CD14-positive monocyte (primary cell): ENCODE data around the gene SOX9. TPM values are rescaled to one million over a fixed set of nuclear protein-coding genes. Genes with fewer than 3 reads are reported as not detected.

Experiments
- DNase-seq, 3 donors: peaks; one replicate each; pipeline ENCODE4 v3.0.0-alpha.2; 2011 to 2022
- H2AFZ ChIP-seq: 2 replicates; pipeline ENCODE4 v1.6.0; 2012; ENCODE audit warnings: mild to moderate bottlenecking, low read depth, low read length, inconsistent platforms; ENCODE audit not compliant: insufficient read depth, poor library complexity, severe bottlenecking
- H3K27ac ChIP-seq, 2 donors: 1 replicate in 1 of 2; 2 replicates in 1 of 2; pipeline ENCODE4 v1.5.1; 2012 to 2013; ENCODE audit warnings: low read length in 2 of 2, control low read depth in 1 of 2, inconsistent platforms in 1 of 2, low read depth in 1 of 2, mild to moderate bottlenecking in 1 of 2
- H3K27me3 ChIP-seq, 2 donors: one replicate each; pipeline versions ENCODE4 v1.6.0 to v1.6.1; 2011 to 2013; ENCODE audit warnings: low read length in 2 of 2; ENCODE audit not compliant: control insufficient read depth in 2 of 2, insufficient read depth in 2 of 2
- H3K36me3 ChIP-seq, 2 donors: replicated peaks in 1 of 2; 1 replicate in 1 of 2; 2 replicates in 1 of 2; pipeline versions ENCODE4 v1.5.1 to v1.6.1; 2012 to 2013; ENCODE audit warnings: low read length in 2 of 2, control low read depth in 1 of 2, inconsistent platforms in 1 of 2, mild to moderate bottlenecking in 1 of 2; ENCODE audit not compliant: insufficient read depth in 2 of 2, control insufficient read depth in 1 of 2
- H3K4me1 ChIP-seq, 2 donors: 1 replicate in 1 of 2; 2 replicates in 1 of 2; pipeline versions ENCODE4 v1.5.1 to v1.6.1; 2012 to 2013; ENCODE audit warnings: low read length in 2 of 2, control low read depth in 1 of 2, inconsistent platforms in 1 of 2, mild to moderate bottlenecking in 1 of 2, moderate library complexity in 1 of 2; ENCODE audit not compliant: insufficient read depth in 2 of 2, control insufficient read depth in 1 of 2
- H3K4me2 ChIP-seq: replicated peaks from 2 replicates; pipeline ENCODE3; 2012; ENCODE audit warnings: low read length, moderate library complexity, mild to moderate bottlenecking; ENCODE audit not compliant: poor library complexity, severe bottlenecking; ENCODE audit errors: extremely low read depth
- H3K4me3 ChIP-seq, 3 experiments: fragments of 200-600 bp in 1 of 3; sonication (generic) in 1 of 3; replicated peaks in 1 of 3; 1 replicate in 2 of 3; 2 replicates in 1 of 3; pipeline ENCODE4 v1.5.1; 2011 to 2013; ENCODE audit warnings: low read length in 3 of 3, mild to moderate bottlenecking in 3 of 3, control low read depth in 2 of 3, low read depth in 2 of 3, inconsistent platforms in 1 of 3, moderate library complexity in 1 of 3
- H3K79me2 ChIP-seq: 2 replicates; pipeline ENCODE4 v1.6.0; 2012; ENCODE audit warnings: mild to moderate bottlenecking, control low read depth, inconsistent platforms, low read length, moderate library complexity; ENCODE audit not compliant: insufficient read depth
- H3K9ac ChIP-seq: 2 replicates; pipeline ENCODE4 v1.6.0; 2017; ENCODE audit warnings: low read length, mild to moderate bottlenecking; ENCODE audit not compliant: insufficient read depth, poor library complexity, severe bottlenecking
- H3K9me3 ChIP-seq, 2 donors: replicated peaks in 1 of 2; 1 replicate in 1 of 2; 2 replicates in 1 of 2; pipeline versions ENCODE4 v1.5.1 to v1.6.1; 2012 to 2013; ENCODE audit warnings: low read length in 2 of 2, control low read depth in 1 of 2; ENCODE audit not compliant: control insufficient read depth in 1 of 2, insufficient read depth in 1 of 2
- H4K20me1 ChIP-seq: 2 replicates; pipeline ENCODE4 v1.6.0; 2012; ENCODE audit warnings: mild to moderate bottlenecking, low read length, control low read depth, moderate library complexity; ENCODE audit not compliant: insufficient read depth
- H3K27ac Mint-ChIP-seq, 7 donors: one replicate each; pipeline ENCODE4 v1.8.0; 2020; ENCODE audit warnings: mild to moderate bottlenecking in 7 of 7, mixed read lengths in 7 of 7, moderate library complexity in 6 of 7, inconsistent platforms in 2 of 7
- H3K27me3 Mint-ChIP-seq, 3 donors: one replicate each; pipeline ENCODE4 v1.8.0; 2021 to 2022; ENCODE audit warnings: low read depth in 3 of 3, mild to moderate bottlenecking in 3 of 3, mixed read lengths in 3 of 3, moderate library complexity in 3 of 3, inconsistent platforms in 1 of 3
- H3K36me3 Mint-ChIP-seq, 2 donors: one replicate each; pipeline ENCODE4 v1.8.0; 2020; ENCODE audit warnings: mixed read lengths in 2 of 2, inconsistent platforms in 1 of 2, mild to moderate bottlenecking in 1 of 2
- H3K4me1 Mint-ChIP-seq: one replicate; pipeline ENCODE4 v1.8.0; 2020; ENCODE audit warnings: mild to moderate bottlenecking, mixed read lengths
- H3K4me3 Mint-ChIP-seq, 2 donors: one replicate each; pipeline ENCODE4 v1.8.0; 2020; ENCODE audit warnings: mild to moderate bottlenecking in 2 of 2, mixed read lengths in 2 of 2, moderate library complexity in 1 of 2
- H3K9me3 Mint-ChIP-seq, 7 donors: one replicate each; pipeline ENCODE4 v1.8.0; 2020 to 2022; ENCODE audit warnings: mixed read lengths in 7 of 7, mild to moderate bottlenecking in 6 of 7, moderate library complexity in 6 of 7, inconsistent platforms in 2 of 7
- CTCF ChIP-seq: fragments of 200-600 bp; IDR thresholded peaks from one replicate; pipeline ENCODE4 v1.8.0; 2022; ENCODE audit warnings: antibody characterized with exemption, mild to moderate bottlenecking
- WGBS: methylation state at CpG from one replicate; pipeline ENCODE4 v1.1.5; 2013; ENCODE audit warnings: missing lambda C conversion rate; ENCODE audit not compliant: insufficient coverage; 5-methylcytosine and 5-hydroxymethylcytosine counted together
- intact Hi-C, 2 donors: fragments of 100-400 bp; cut with micrococcal nuclease; formaldehyde crosslinking; loops; one replicate each; pipeline versions ENCODE4 v1.15.0 to v1.15.1; 2023
- polyA plus RNA-seq, 3 donors: library from polyadenylated mRNA; depleted of rRNA in 1 of 3; unstranded in 2 of 3; stranded (reverse) in 1 of 3; fragments of 300-500 nt in 2 of 3; fragments of >200 nt in 1 of 3; fragmentation: Illumina TruSeq in 2 of 3; gene quantifications; 1 replicate in 2 of 3; 2 replicates in 1 of 3; pipeline ENCODE4 v1.2.3, GENCODE V29; 2012 to 2021

Gene SOX9
- polyA plus RNA-seq, 3 donors, result not detected

DNA sequence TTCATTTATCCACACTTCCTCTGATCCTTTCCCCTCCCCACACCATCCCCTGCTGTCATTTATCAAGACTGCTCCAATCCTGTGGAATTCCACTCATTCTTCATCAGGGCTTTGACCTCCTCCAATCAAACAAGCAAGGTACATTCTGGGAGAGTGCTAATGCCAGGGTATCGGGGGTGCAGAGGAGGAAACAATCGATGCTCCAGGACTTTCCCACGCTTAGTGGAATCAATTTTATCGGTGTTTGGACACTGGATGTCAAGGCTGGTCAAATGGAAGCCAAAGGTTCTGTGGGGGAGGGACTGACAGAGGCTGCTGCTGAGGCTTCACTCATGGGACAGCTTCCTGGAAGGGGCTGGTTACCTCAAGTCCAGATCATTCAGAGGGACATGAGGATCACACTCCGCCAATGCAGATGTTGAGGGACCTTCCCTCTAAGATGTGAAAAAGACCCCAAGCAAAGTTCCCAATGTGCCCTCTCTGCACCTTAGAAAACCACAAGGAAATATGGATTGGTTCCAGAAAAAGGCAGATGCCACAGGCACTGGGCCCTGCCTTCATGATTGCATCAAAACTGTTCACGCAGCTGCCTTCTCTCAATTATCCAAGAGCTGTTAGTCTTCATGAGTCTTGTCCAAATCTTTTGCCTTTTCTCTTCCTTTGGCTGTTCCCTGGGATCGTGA is 44.7 kb upstream of the SOX9 start:
- no peak overlapping the region for H3K27ac Mint-ChIP-seq
- H3K27me3 Mint-ChIP-seq, result no peaks in the 10 kb centered on the region
- H3K36me3 Mint-ChIP-seq, result no peaks in the 10 kb centered on the region
- H3K9me3 ChIP-seq, result no peaks in the 10 kb centered on the region
- H3K9ac ChIP-seq, result no peak overlapping the region
- no peaks in the 10 kb centered on the region for H4K20me1 ChIP-seq
- H3K79me2 ChIP-seq, result no peaks in the 10 kb centered on the region
- H3K9me3 Mint-ChIP-seq, result peaks cover 2 to 8% (median 5%) of the 10 kb centered on the region in 7 donors
- DNase-seq, result no peak
- no peak overlapping the region for H2AFZ ChIP-seq
- no peak overlapping the region for H3K4me3 ChIP-seq
- TF ChIP-seq CTCF, result no peak
- WGBS, result 77% methylated on average over 5 of the region's 7 CpGs
- H3K4me1 ChIP-seq, result no peaks in the 10 kb centered on the region
- no peak overlapping the region for H3K4me2 ChIP-seq
- no peaks in the 10 kb centered on the region for H3K27me3 ChIP-seq
- no peaks in the 10 kb centered on the region for H3K4me1 Mint-ChIP-seq
- no peak overlapping the region for H3K4me3 Mint-ChIP-seq
- no peak overlapping the region for H3K27ac ChIP-seq
- intact Hi-C loops, result no loop called here
- no peaks in the 10 kb centered on the region for H3K36me3 ChIP-seq

GRCh38 chr17:72076678-72077030 is 44.2 kb upstream of the SOX9 start:
- Mint-ChIP-seq H3K4me1 (no peaks in the 10 kb centered on the region), H3K4me3 (no peak overlapping the region), H3K27me3 (no peaks in the 10 kb centered on the region), H3K9me3 (peaks cover 2 to 8% (median 5%) of the 10 kb centered on the region in 7 donors), H3K27ac (no peak overlapping the region), H3K36me3 (no peaks in the 10 kb centered on the region)
- WGBS, result 90% methylated on average over 2 of the region's 3 CpGs
- DNase-seq, result no peak
- no peaks in the 10 kb centered on the region for H4K20me1 ChIP-seq
- H3K27me3 ChIP-seq, result no peaks in the 10 kb centered on the region
- intact Hi-C loops, result no loop called here
- H3K9ac ChIP-seq, result no peak overlapping the region
- no peaks in the 10 kb centered on the region for H3K4me1 ChIP-seq
- H3K27ac ChIP-seq, result no peak overlapping the region
- no peak overlapping the region for H2AFZ ChIP-seq
- H3K4me3 ChIP-seq, result no peak overlapping the region
- no peaks in the 10 kb centered on the region for H3K9me3 ChIP-seq
- H3K4me2 ChIP-seq, result no peak overlapping the region
- H3K36me3 ChIP-seq, result no peaks in the 10 kb centered on the region
- no peak for TF ChIP-seq CTCF
- H3K79me2 ChIP-seq, result no peaks in the 10 kb centered on the region
